Ishikawa (cell line): ENCODE measurements around the gene CUBN.

Experiments
- CEBPB ChIP-seq: IDR thresholded peaks from 2 replicates; pipeline ENCODE4 v1.6.1; 2012
- CREB1 ChIP-seq: IDR thresholded peaks from 2 replicates; pipeline ENCODE4 v1.6.1; 2012; ENCODE audit warnings: low read depth
- EGR1 ChIP-seq: IDR thresholded peaks from 2 replicates; pipeline ENCODE4 v1.6.1; 2012
- EP300 ChIP-seq: IDR thresholded peaks from 2 replicates; pipeline ENCODE4 v1.6.1; 2012; ENCODE audit warnings: borderline replicate concordance
- FOXM1 ChIP-seq: IDR thresholded peaks from 2 replicates; pipeline ENCODE4 v1.6.1; 2012; ENCODE audit warnings: low read depth, borderline replicate concordance
- MAX ChIP-seq: IDR thresholded peaks from 2 replicates; pipeline ENCODE4 v1.6.1; 2012
- NFIC ChIP-seq: IDR thresholded peaks from 2 replicates; pipeline ENCODE4 v1.6.1; 2012
- RAD21 ChIP-seq: IDR thresholded peaks from 2 replicates; pipeline ENCODE4 v1.6.1; 2012; ENCODE audit warnings: low read depth
- REST ChIP-seq: IDR thresholded peaks from 2 replicates; pipeline ENCODE4 v1.6.1; 2012; ENCODE audit warnings: low read depth, mild to moderate bottlenecking
- TAF1 ChIP-seq: IDR thresholded peaks from 2 replicates; pipeline ENCODE4 v1.6.1; 2012; ENCODE audit warnings: low read depth, mild to moderate bottlenecking
- TCF12 ChIP-seq: IDR thresholded peaks from 2 replicates; pipeline ENCODE4 v1.6.1; 2012; ENCODE audit warnings: low read depth
- TEAD4 ChIP-seq: IDR thresholded peaks from 2 replicates; pipeline ENCODE4 v1.6.1; 2012
- USF1 ChIP-seq: IDR thresholded peaks from 2 replicates; pipeline ENCODE4 v1.6.1; 2012
- YY1 ChIP-seq: IDR thresholded peaks from 2 replicates; pipeline ENCODE4 v1.6.1; 2012; ENCODE audit warnings: low read depth
- ZBTB7A ChIP-seq: IDR thresholded peaks from 2 replicates; pipeline ENCODE4 v1.6.1; 2012; ENCODE audit warnings: low read depth

CUBN gene

GRCh38 chr10:17001297-17001744 is 128.3 kb downstream of the CUBN start:
- TF ChIP-seq CREB1 = no peak
- TF ChIP-seq TAF1 = no peak
- TF ChIP-seq NFIC = no peak
- no peak for TF ChIP-seq EGR1
- TF ChIP-seq USF1 = no peak
- TF ChIP-seq FOXM1 = no peak
- no peak for TF ChIP-seq REST
- no peak for TF ChIP-seq MAX
- no peak for TF ChIP-seq RAD21

GRCh38 chr10:16999665-17000451 is 129.8 kb downstream of the CUBN start:
- no peak for TF ChIP-seq EP300
- TF ChIP-seq RAD21 = no peak
- TF ChIP-seq NFIC = no peak
- no peak for TF ChIP-seq USF1
- TF ChIP-seq CEBPB = no peak
- no peak for TF ChIP-seq MAX
- TF ChIP-seq EGR1 = no peak
- no peak for TF ChIP-seq YY1
- no peak for TF ChIP-seq CREB1
- TF ChIP-seq TEAD4 = no peak
- no peak for TF ChIP-seq REST
- TF ChIP-seq ZBTB7A = no peak
- no peak for TF ChIP-seq TCF12
- no peak for TF ChIP-seq FOXM1
- no peak for TF ChIP-seq TAF1

GRCh38 chr10:16996530-16996964 is 133.1 kb downstream of the CUBN start:
- no peak for TF ChIP-seq EP300
- no peak for TF ChIP-seq RAD21
- TF ChIP-seq NFIC = no peak
- TF ChIP-seq USF1 = no peak

- TF ChIP-seq REST = no peak
- TF ChIP-seq TCF12 = no peak
- no peak for TF ChIP-seq CREB1
- no peak for TF ChIP-seq NFIC
- no peak for TF ChIP-seq EGR1
- TF ChIP-seq TEAD4 = no peak
- TF ChIP-seq CEBPB = no peak
- TF ChIP-seq ZBTB7A = no peak
- no peak for TF ChIP-seq TAF1
- no peak for TF ChIP-seq USF1
- TF ChIP-seq YY1 = no peak
- no peak for TF ChIP-seq FOXM1
- TF ChIP-seq EP300 = no peak
- TF ChIP-seq RAD21 = no peak
- TF ChIP-seq MAX = no peak
These were observed 133.6 kb downstream of the CUBN start for GRCh38 chr10:16995867-16996529.
